Measurements from ENCODE around the gene LIG3.
"Not testable (repeated sequence)": the region's sequence is repeated elsewhere in the genome, so short reads cannot be mapped to it uniquely, and the experiment has no call there.

LIG3 gene

DNA sequence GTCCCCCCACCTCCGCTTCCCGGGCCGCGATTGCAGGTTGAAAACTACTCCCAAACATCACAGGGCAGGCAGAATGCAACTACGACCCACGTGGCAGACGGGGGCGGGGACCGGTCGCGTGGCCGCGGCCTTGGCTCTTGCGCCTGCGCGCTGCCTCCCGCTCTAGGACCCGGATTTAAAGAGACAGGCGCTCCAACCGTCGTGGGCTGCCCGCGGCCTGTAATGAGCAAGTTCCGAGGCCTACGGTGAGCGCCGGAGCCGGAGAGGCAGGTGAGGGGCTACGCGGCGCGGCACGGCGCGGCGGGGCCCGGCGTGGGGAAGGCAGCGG lies at the start of gene LIG3:
TSS of gene LIG3 (plus strand) at position 160 of the 328 bp plus-strand sequence. CDS start 2,494 bp downstream, outside the sequence.
- H3K4me3 ChIP-seq (ENCODE audit: low read depth, low read length): peak within 1 kb of the TSS; percentile 82
- TF ChIP-seq CTCF (IDR thresholded peaks at IDR 0.05; ENCODE audit: low read depth, low read length, missing control alignments): no peak
- in situ Hi-C loops (cut with HindIII; ENCODE audit: low sequenced_read_pairs): loop anchor here (25.0 kb wide), 1 partner anchor 607 kb away; the partner anchor contains the start of genes AP2B1 and PEX12
- peak; percentile 85 for DNase-seq (ENCODE audit: low read depth)

- in situ Hi-C loops (cut with HindIII; ENCODE audit: low sequenced_read_pairs); DNase-seq (ENCODE audit: low read depth); H3K4me3 ChIP-seq (ENCODE audit: low read depth, low read length): not testable (repeated sequence)
Observed at GRCh38 chr17:34950780-34951179, 29.5 kb upstream of the LIG3 start.

- no peak for DNase-seq (ENCODE audit: low read depth)
- in situ Hi-C loops (cut with HindIII; ENCODE audit: low sequenced_read_pairs): no loop called here
- TF ChIP-seq CTCF (IDR thresholded peaks at IDR 0.05; ENCODE audit: low read depth, low read length, missing control alignments): no peak
- H3K4me3 ChIP-seq (ENCODE audit: low read depth, low read length): no peak overlapping the region
Observed at GRCh38 chr17:34958438-34958837, 21.9 kb upstream of the LIG3 start.

DNA sequence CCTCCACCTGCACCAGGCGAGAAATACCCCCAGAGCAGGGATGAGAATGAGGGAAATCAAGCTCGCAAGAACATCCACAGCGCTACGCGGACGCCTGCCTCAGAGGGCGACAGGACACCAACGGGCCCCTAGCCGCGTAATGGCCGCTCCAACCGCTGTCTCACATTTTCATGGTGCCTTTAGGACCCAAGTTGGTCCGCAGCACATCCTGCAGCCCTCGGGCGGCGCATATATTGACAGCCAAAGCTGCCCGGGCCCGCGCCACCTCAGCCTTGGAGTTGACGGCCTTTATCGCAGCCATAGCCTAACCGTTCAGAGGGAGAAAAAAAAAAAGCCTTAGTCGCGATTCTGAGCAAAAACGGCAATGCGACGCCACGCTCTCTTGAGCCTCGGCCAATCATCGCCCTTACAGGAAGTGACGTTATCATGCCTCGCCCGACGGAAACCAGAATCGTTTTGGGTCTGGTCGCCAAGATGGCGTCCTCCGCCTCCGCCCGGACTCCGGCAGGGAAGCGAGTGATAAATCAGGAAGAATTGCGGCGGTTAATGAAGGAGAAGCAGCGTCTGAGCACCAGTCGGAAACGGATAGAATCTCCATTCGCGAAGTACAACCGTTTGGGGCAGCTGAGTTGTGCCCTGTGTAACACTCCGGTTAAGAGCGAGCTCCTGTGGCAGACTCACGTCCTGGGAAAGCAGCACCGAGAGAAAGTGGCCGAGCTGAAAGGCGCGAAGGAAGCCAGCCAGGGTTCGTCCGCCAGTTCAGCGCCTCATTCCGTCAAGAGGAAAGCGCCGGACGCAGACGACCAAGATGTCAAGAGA lies 19.0 kb upstream of the LIG3 start, which contains the start of the genes CCT6B and ZNF830:
TSS of gene CCT6B (minus strand) at position 368 of the 819 bp plus-strand sequence. CDS start at position 301, 67 bp downstream.
TSS of gene ZNF830 (plus strand) at position 448 of the 819 bp plus-strand sequence. CDS start at position 475, 27 bp downstream.
- no peak for TF ChIP-seq CTCF (IDR thresholded peaks at IDR 0.05; ENCODE audit: low read depth, low read length, missing control alignments)
- in situ Hi-C loops (cut with HindIII; ENCODE audit: low sequenced_read_pairs): no loop called here

DNA sequence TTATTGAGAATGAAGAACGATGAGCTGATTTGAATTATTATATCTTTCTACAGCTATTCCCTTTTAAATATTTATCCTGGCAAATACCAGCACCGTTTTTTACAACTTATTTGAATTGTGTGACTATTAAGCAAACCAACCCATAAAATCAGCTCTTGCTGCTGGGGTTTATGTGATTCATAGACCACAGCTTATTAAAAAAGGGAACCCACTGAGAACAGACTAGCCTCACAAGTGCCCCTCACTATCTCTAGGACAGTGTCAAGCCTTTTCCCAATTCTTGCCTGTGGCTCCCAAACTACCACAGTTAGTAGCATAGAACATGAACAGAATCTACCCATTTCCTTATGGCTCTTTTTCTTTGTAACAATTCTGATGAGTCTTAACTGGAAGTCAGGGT lies 6.1 kb upstream of the LIG3 start:
- DNase-seq (ENCODE audit: low read depth): no peak
- TF ChIP-seq CTCF (IDR thresholded peaks at IDR 0.05; ENCODE audit: low read depth, low read length, missing control alignments): no peak
- no peak overlapping the region for H3K4me3 ChIP-seq (ENCODE audit: low read depth, low read length)
- in situ Hi-C loops (cut with HindIII; ENCODE audit: low sequenced_read_pairs): no loop called here

More for the DNA sequence above, 19.0 kb upstream of the LIG3 start, which contains the start of the genes CCT6B and ZNF830:
- DNase-seq (ENCODE audit: low read depth): peak; percentile 90
- H3K4me3 ChIP-seq (ENCODE audit: low read depth, low read length): peak within 1 kb of the TSS; percentile 98

DNA sequence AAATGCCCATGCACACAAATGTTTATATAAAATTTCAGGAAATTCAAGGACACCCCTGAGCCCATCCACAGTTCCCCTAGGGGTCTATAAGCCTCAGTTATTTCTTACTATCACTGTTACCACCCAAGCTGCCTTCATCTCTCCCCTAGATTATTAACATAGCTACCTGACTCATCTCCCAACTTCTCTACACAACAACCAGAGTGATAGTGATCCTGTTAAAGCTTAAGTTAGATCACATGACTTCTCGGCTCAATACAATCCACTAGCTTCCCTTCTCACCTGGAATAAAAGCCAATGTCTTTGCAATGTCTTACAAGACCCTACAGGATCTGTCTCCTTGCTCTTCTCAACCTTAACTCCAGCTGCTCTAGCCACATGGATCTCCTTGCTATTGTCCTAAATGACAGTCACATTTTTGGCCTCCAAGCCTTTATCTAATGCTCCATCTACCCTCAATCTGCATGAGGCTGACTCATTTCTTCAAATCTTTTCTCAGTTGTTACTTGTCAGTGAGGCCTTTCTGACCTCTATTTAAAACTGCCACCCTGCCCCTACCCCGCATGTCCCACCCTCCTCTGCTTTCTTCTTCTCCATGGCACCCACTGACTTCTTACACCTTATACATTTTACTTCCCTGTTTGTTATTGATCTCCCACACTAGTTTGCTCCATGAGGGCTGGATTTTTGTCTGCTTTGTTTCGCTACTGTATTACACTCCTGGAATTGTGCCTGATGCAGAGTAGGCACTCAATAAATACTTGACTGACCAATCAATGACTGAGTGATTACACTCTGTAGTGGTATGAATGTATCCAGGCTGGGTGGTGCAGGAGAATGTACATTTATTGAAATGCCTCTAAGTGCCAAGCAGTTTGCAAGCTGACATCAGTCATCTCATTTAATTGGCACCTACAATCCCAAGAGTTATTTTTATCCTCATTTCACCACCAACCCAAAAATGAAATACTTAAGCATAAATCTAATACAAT lies 5.2 kb upstream of the LIG3 start:
- no peak for TF ChIP-seq CTCF (IDR thresholded peaks at IDR 0.05; ENCODE audit: low read depth, low read length, missing control alignments)
- no peak for DNase-seq (ENCODE audit: low read depth)
- in situ Hi-C loops (cut with HindIII; ENCODE audit: low sequenced_read_pairs): loop anchor here (25.0 kb wide), 1 partner anchor 612 kb away; the partner anchor contains the start of genes AP2B1 and PEX12

More for the DNA sequence above, 5.2 kb upstream of the LIG3 start:
- no peak overlapping the region for H3K4me3 ChIP-seq (ENCODE audit: low read depth, low read length)
